Activated naive CD4-positive, alpha-beta T cell treated with anti-CD3 and anti-CD28 coated beads, Interleukin-2, amount 50 U/mL, for 72 hours (primary cell): Measurements from ENCODE around the gene CCDC200. TPM values are rescaled to one million over a fixed set of nuclear protein-coding genes. Genes with fewer than 3 reads are reported as not detected.
"Not testable (repeated sequence)": the region's sequence is repeated elsewhere in the genome, so short reads cannot be mapped to it uniquely, and the experiment has no call there.

Experiments used
- ATAC-seq, 2 donors: fragments of 150-1000 bp; cut with Tn5 transposase; 2 replicates each; pipeline ENCODE4 v1.10.0; 2021; ENCODE audit warnings: mild to moderate bottlenecking in 2 of 2, moderate library complexity in 2 of 2
- DNase-seq, 2 donors: peaks; one replicate each; pipeline ENCODE4 v3.0.0; 2021 to 2022; ENCODE audit warnings: low spot score in 2 of 2
- H3K27ac Mint-ChIP-seq, 2 donors: one replicate each; pipeline ENCODE4 v1.8.0; 2022; ENCODE audit warnings: mild to moderate bottlenecking in 2 of 2, mixed read lengths in 2 of 2
- H3K36me3 Mint-ChIP-seq, 2 donors: one replicate each; pipeline ENCODE4 v1.8.0; 2022; ENCODE audit warnings: mixed read lengths in 2 of 2
- H3K9me3 Mint-ChIP-seq, 2 donors: one replicate each; pipeline ENCODE4 v1.8.0; 2022; ENCODE audit warnings: mixed read lengths in 2 of 2
- total RNA-seq, 2 donors: library from RNA; stranded (reverse); gene quantifications; one replicate each; pipeline ENCODE4 v1.2.3, GENCODE V29; 2022

The CCDC200 gene
- under 1 TPM in 1 of 2 donors, not detected in 1; 0.48 TPM for total RNA-seq

- H3K36me3 Mint-ChIP-seq, DNase-seq, H3K27ac Mint-ChIP-seq, H3K9me3 Mint-ChIP-seq, ATAC-seq: not testable (repeated sequence)
Measured at GRCh38 chr17:43228020-43228782, at the start of gene CCDC200. TSS of gene CCDC200 (minus strand) at chr17:43228623. CDS start at chr17:43228554, 69 bp downstream.

GRCh38 chr17:43272914-43273313 is 44.5 kb upstream of the CCDC200 start:
- ATAC-seq = peak; percentile 73 to 77
- not testable (repeated sequence) for H3K9me3 Mint-ChIP-seq, DNase-seq, H3K36me3 Mint-ChIP-seq
- peak overlapping the region in 1 of 2 donors; percentile 85 for H3K27ac Mint-ChIP-seq

GRCh38 chr17:43272483-43272882 is 44.1 kb upstream of the CCDC200 start:
- not testable (repeated sequence) for DNase-seq, H3K9me3 Mint-ChIP-seq, H3K36me3 Mint-ChIP-seq
- peak; percentile 39 to 50 for ATAC-seq
- H3K27ac Mint-ChIP-seq = peak overlapping the region in 1 of 2 donors; percentile 85

GRCh38 chr17:43270552-43271504 is 42.4 kb upstream of the CCDC200 start:
- ATAC-seq = peak; percentile 70 to 77
- H3K9me3 Mint-ChIP-seq, DNase-seq, H3K36me3 Mint-ChIP-seq, H3K27ac Mint-ChIP-seq: not testable (repeated sequence)

- peak in 1 of 2 donors; percentile 75 for DNase-seq
- H3K36me3 Mint-ChIP-seq, ATAC-seq, H3K27ac Mint-ChIP-seq, H3K9me3 Mint-ChIP-seq: not testable (repeated sequence)
Measured at GRCh38 chr17:43246456-43246855, 18.0 kb upstream of the CCDC200 start.

- not testable (repeated sequence) for DNase-seq
Measured at GRCh38 chr17:43240596-43241352, 12.4 kb upstream of the CCDC200 start.

GRCh38 chr17:43239597-43239996 is 11.2 kb upstream of the CCDC200 start:
- not testable (repeated sequence) for H3K36me3 Mint-ChIP-seq, DNase-seq, H3K9me3 Mint-ChIP-seq
- H3K27ac Mint-ChIP-seq = peak overlapping the region in 1 of 2 donors; percentile 77
- ATAC-seq = peak; percentile 69 to 71

More at GRCh38 chr17:43240596-43241352, 12.4 kb upstream of the CCDC200 start:
- peak; percentile 69 to 70 for ATAC-seq
- H3K27ac Mint-ChIP-seq, H3K36me3 Mint-ChIP-seq, H3K9me3 Mint-ChIP-seq: not testable (repeated sequence)

GRCh38 chr17:43233877-43234276 is 5.5 kb upstream of the CCDC200 start, which contains the start of gene RNU2-1:
TSS of gene RNU2-1 (minus strand) at chr17:43233977.
- H3K9me3 Mint-ChIP-seq, H3K36me3 Mint-ChIP-seq, ATAC-seq, DNase-seq: not testable (repeated sequence)
- peak within 1 kb of the TSS; percentile 51 to 93 for H3K27ac Mint-ChIP-seq

GRCh38 chr17:43233263-43233662 is 4.8 kb upstream of the CCDC200 start:
- not testable (repeated sequence) for H3K9me3 Mint-ChIP-seq, H3K36me3 Mint-ChIP-seq, DNase-seq
- ATAC-seq = peak in 1 of 2 donors; percentile 26
- H3K27ac Mint-ChIP-seq = peak overlapping the region; percentile 51 to 93

GRCh38 chr17:43232021-43232699 is 3.7 kb upstream of the CCDC200 start:
- H3K9me3 Mint-ChIP-seq, H3K36me3 Mint-ChIP-seq, H3K27ac Mint-ChIP-seq, ATAC-seq: not testable (repeated sequence)
- peak in 1 of 2 donors; percentile 54 for DNase-seq

- not testable (repeated sequence) for H3K36me3 Mint-ChIP-seq, H3K9me3 Mint-ChIP-seq, H3K27ac Mint-ChIP-seq, ATAC-seq
- DNase-seq = peak in 1 of 2 donors; percentile 51
Measured at GRCh38 chr17:43231205-43232020, 3.0 kb upstream of the CCDC200 start.

- ATAC-seq (no peak), DNase-seq (no peak)
- peaks cover 0 to 5% of the 10 kb centered on the region in 2 donors for H3K36me3 Mint-ChIP-seq
- H3K9me3 Mint-ChIP-seq = no peaks in the 10 kb centered on the region
- H3K27ac Mint-ChIP-seq = no peak overlapping the region
Measured at GRCh38 chr17:43226393-43226792, 2.0 kb downstream of the CCDC200 start.

- Mint-ChIP-seq H3K36me3 (peaks cover 0 to 5% of the 10 kb centered on the region in 2 donors), H3K27ac (peak overlapping the region; percentile 42 to 57), H3K9me3 (no peaks in the 10 kb centered on the region)
- ATAC-seq = no peak
- DNase-seq = peak; percentile 0 to 23
Measured at GRCh38 chr17:43224146-43224705, 4.2 kb downstream of the CCDC200 start.

- Mint-ChIP-seq H3K27ac (no peak overlapping the region), H3K9me3 (no peaks in the 10 kb centered on the region), H3K36me3 (peaks cover 5% of the 10 kb centered on the region in 2 donors)
- no peak for ATAC-seq
- no peak for DNase-seq
Measured at GRCh38 chr17:43220511-43221125, 7.8 kb downstream of the CCDC200 start.
